K562 (cell line): ENCODE measurements around the gene TMED4. TPM values are rescaled to one million over a fixed set of nuclear protein-coding genes. Genes with fewer than 3 reads are reported as not detected.

ENCODE experiments used
- ATF1 ChIP-seq, 2 experiments: fragments of 450-650 bp in 1 of 2; IDR thresholded peaks; 2 replicates each; pipeline ENCODE4 v1.6.1; 2016; ENCODE audit warnings: missing compliant biosample characterization in 1 of 2, missing genetic modification characterization in 1 of 2
- BACH1 ChIP-seq: fragments of 200-800 bp; sonication (Bioruptor generic); IDR thresholded peaks from 2 replicates; pipeline ENCODE4 v1.6.1; 2016; ENCODE audit warnings: missing genetic modification characterization, missing compliant biosample characterization
- FUS ChIP-seq: fragments of 200-400 bp; formaldehyde crosslinking; optimal IDR thresholded peaks from 2 replicates; pipeline ENCODE3; 2017; ENCODE audit warnings: low read depth, low read length
- MIER1 ChIP-seq: fragments of 450-650 bp; IDR thresholded peaks from 2 replicates; pipeline ENCODE4 v1.6.1; 2016; ENCODE audit warnings: antibody characterized with exemption, mild to moderate bottlenecking, low read depth
- NFE2 ChIP-seq: IDR thresholded peaks from 2 replicates; pipeline ENCODE4 v1.6.1; 2014; ENCODE audit warnings: antibody characterized with exemption, low read depth
- PCBP1 ChIP-seq: fragments of 200-400 bp; formaldehyde crosslinking; IDR thresholded peaks from 2 replicates; pipeline ENCODE4 v1.6.1; 2018; ENCODE audit warnings: mild to moderate bottlenecking, low read depth, low read length; ENCODE audit not compliant: poor library complexity, severe bottlenecking
- POLR3G ChIP-seq: IDR thresholded peaks from 2 replicates; pipeline ENCODE4 v1.6.1; 2011; ENCODE audit not compliant: insufficient read length, insufficient replicate concordance; ENCODE audit errors: extremely low read depth
- RBM34 ChIP-seq: fragments of 200-400 bp; formaldehyde crosslinking; IDR thresholded peaks from 2 replicates; pipeline ENCODE4 v1.6.1; 2018; ENCODE audit warnings: low read length, borderline replicate concordance; ENCODE audit not compliant: insufficient read depth
- RCOR1 ChIP-seq, 2 experiments: IDR thresholded peaks; 2 replicates each; pipeline ENCODE4 v1.6.1; 2012; ENCODE audit warnings: low read depth in 2 of 2, low read length in 2 of 2, borderline replicate concordance in 1 of 2, improper control_type of control experiment in 1 of 2
- SETDB1 ChIP-seq: IDR thresholded peaks from one replicate; pipeline ENCODE4 v1.6.1; 2012; ENCODE audit warnings: low read length, control low read depth, inconsistent platforms
- STAT5B ChIP-seq: fragments of 250-450 bp; sonication (Bioruptor Pico); IDR thresholded peaks from 2 replicates; pipeline ENCODE4 v1.8.0; 2021; ENCODE audit warnings: mild to moderate bottlenecking, inconsistent platforms
- TCF7 ChIP-seq: sonication (generic); IDR thresholded peaks from 2 replicates; pipeline ENCODE4 v1.6.1; 2016; ENCODE audit warnings: antibody characterized with exemption, borderline replicate concordance
- ZBTB33 ChIP-seq: sonication (generic); formaldehyde crosslinking; IDR thresholded peaks from 2 replicates; pipeline ENCODE4 v1.8.1; 2023; ENCODE audit warnings: mild to moderate bottlenecking, missing genetic modification reagents
- ZC3H8 ChIP-seq: fragments of 450-650 bp; IDR thresholded peaks from 2 replicates; pipeline ENCODE4 v1.6.1; 2017
- ZNF253 ChIP-seq: fragments of 250-450 bp; sonication (Bioruptor Pico); conservative IDR thresholded peaks from 2 replicates; pipeline ENCODE4 v1.6.1; 2021; ENCODE audit warnings: mild to moderate bottlenecking
- ZNF311 ChIP-seq: fragments of 250-450 bp; sonication (Bioruptor Pico); IDR thresholded peaks from 2 replicates; pipeline ENCODE4 v1.4.0; 2020; ENCODE audit warnings: mild to moderate bottlenecking, moderate library complexity
- polyA plus RNA-seq, 8 experiments: library from polyadenylated mRNA; depleted of rRNA in 4 of 8; stranded (reverse) in 5 of 8; unstranded in 3 of 8; fragments of >200 nt; fragmentation: Nextera tagmentation in 2 of 8; fragmentation: Illumina TruSeq in 1 of 8; extraction: Ambion mirVana in 2 of 8; extraction: Trizol in 1 of 8; gene quantifications; 2 replicates each; pipeline versions ENCODE4 v1.2.1 to v1.2.3, GENCODE V29; 2011 to 2014; ENCODE audit warnings: inconsistent platforms in 1 of 8, missing spikeins in 1 of 8
- total RNA-seq, 7 experiments: library from RNA; depleted of rRNA in 6 of 7; stranded (reverse); fragments of >200 nt in 6 of 7; fragmentation: Illumina TruSeq in 2 of 7; extraction: Trizol in 2 of 7; gene quantifications; 2 replicates each; pipeline versions ENCODE4 v1.2.1 to v1.2.3, GENCODE V29; 2011 to 2021; ENCODE audit warnings: low replicate concordance in 1 of 7
- TF ChIP-seq, protein P1 (sequence below): fragments of 450-650 bp; formaldehyde crosslinking; IDR thresholded peaks from 2 replicates; pipeline ENCODE4 v1.4.0; 2020; ENCODE audit warnings: mild to moderate bottlenecking
- TF ChIP-seq, protein P2 (sequence below), 2 experiments: fragments of 450-650 bp; IDR thresholded peaks; 2 replicates each; pipeline ENCODE4 v1.6.1; 2016
- TF ChIP-seq, protein P3 (sequence below): fragments of 250-450 bp; sonication (Bioruptor Pico); IDR thresholded peaks from 2 replicates; pipeline ENCODE4 v1.5.0; 2021; ENCODE audit warnings: mild to moderate bottlenecking, moderate library complexity

TMED4 gene
- total and polyA plus RNA-seq, 9 of the 15 experiments (the other 6 are each of a cell fraction or from before 2014, with no cell fraction given) = 20.3 to 64.0 (median 42.1) TPM

DNA sequence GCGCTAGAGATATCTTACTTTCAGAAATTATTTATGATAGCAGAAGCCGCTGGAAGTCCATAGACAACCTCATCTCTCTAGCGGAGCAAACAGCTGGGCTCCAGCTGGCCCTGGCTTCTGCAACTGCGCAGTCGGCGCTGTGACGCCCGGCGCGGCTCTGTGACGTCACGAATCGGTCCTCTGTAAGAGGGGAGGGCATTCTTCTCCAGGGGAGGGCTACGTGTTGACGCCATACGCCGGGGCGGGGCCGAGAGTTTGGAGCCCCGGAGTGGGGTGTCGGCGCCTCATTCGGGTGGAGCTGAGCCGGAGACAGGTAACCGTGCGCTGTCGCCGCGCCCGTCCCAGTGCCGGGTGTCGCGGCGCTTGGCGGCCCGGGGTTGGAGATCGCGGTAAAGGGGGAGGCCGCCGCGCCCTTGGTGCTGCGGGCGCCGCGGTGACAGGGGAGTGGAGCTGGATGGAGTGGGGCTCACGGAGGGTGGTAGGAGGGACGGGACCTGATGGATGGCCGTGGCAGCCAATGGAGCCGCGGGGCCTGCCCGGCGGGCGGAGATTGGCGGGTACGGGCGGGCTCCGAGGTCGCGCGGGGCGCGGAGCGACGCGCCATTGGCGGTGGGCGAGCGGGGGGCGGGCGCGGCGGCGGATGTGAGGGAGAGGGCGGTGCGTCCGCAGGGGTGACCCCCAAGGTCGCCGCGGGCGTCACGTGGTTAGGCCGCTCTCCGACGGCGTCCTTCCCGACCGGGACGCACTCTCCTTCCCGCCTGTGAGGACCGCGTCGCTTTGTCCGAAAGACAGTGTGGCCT lies 24.5 kb upstream of the TMED4 start, which contains the start of gene OGDH (continued):
- TF ChIP-seq NFE2 (no peak), BACH1 (tag) (no peak; the same call in 1 of the 2 replicates), POLR3G (no peak), PCBP1 (peak; percentile 54), SETDB1 (no peak), RCOR1 (IDR thresholded peaks at IDR 0.05; ENCODE audit: borderline replicate concordance in 1 of 2, low read depth in 2 of 2, low read length in 2 of 2) (0 out of 4 replicates have a peak, but pooled peaks of 1 of the 2 experiments have one; percentile 39), MIER1 (no peak), ATF1 (CRISPR knock-in tag; IDR thresholded peaks at IDR 0.05) (peak; percentile 95), ATF1 (tag; IDR thresholded peaks at IDR 0.05) (peak; percentile 100), TCF7 (peak; percentile 91; the same call in 1 of the 2 replicates), ZNF253 (CRISPR knock-in tag) (no peak), ZC3H8 (no peak), FUS (peak; percentile 72), STAT5B (CRISPR knock-in tag) (no peak), ZBTB33 (CRISPR knock-in tag) (no peak), RBM34 (no peak), ZNF311 (CRISPR knock-in tag) (no peak)
- TF ChIP-seq, protein P1, sequence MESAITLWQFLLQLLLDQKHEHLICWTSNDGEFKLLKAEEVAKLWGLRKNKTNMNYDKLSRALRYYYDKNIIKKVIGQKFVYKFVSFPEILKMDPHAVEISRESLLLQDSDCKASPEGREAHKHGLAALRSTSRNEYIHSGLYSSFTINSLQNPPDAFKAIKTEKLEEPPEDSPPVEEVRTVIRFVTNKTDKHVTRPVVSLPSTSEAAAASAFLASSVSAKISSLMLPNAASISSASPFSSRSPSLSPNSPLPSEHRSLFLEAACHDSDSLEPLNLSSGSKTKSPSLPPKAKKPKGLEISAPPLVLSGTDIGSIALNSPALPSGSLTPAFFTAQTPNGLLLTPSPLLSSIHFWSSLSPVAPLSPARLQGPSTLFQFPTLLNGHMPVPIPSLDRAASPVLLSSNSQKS (CRISPR knock-in tag) = no peak
- TF ChIP-seq, protein P2, sequence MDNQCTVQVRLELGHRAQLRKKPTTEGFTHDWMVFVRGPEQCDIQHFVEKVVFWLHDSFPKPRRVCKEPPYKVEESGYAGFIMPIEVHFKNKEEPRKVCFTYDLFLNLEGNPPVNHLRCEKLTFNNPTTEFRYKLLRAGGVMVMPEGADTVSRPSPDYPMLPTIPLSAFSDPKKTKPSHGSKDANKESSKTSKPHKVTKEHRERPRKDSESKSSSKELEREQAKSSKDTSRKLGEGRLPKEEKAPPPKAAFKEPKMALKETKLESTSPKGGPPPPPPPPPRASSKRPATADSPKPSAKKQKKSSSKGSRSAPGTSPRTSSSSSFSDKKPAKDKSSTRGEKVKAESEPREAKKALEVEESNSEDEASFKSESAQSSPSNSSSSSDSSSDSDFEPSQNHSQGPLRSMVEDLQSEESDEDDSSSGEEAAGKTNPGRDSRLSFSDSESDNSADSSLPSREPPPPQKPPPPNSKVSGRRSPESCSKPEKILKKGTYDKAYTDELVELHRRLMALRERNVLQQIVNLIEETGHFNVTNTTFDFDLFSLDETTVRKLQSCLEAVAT (IDR thresholded peaks at IDR 0.05) = peak in 1 of 2 experiments; percentile 70; a peak in 2 of 4 replicates
- TF ChIP-seq, protein P3, sequence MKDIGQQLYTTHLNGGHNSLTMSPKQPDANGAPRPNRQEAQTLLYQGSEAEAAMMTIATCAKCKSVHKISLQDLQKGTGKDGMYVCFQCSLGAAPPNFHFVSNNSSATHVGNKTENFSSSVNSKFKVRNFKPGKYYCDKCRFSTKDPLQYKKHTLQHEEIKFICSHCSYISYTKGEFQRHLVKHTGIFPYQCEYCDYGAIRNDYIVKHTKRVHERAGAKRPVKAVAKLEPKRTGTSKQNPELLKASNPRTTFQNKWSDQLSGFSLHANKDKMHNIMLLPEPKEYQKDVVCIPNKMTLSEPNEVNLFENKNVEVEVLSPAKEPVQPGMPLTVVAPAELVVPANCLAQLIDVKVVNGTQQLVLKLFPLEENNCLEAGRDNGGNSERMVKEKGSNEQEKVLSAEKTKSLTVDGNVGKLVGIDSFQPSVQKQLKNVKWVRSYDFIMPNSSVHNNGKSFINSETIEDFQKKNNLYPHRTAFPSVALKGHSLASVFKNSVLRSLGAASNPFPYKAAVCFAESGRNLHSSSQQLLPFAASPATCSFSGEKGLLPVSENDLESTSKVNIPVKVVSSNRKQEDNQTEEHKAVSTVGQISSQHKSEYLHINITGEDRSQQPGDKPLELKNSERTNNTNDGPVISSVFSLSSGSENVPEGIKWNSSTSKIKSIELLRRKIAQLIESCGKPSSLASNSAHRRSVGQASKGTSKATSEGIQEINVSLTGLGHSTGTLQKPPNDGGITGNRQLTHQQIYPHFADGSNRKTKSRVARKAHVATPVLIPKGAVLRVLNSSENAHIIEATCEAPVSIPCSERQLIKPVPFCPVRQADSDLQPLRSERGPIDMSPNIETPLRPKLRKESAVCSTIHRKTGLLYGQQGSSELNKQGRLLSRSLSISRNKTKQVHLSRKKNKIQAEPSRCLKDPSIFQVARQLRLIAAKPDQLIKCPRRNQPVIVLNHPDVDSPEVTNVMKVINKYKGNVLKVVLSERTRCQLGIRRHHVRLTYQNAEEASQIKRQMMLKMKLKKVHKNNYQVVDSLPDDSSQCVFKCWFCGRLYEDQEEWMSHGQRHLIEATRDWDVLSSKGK (CRISPR knock-in tag) = no peak
